CD4-positive, alpha-beta memory T cell (primary cell): ENCODE measurements around the gene SELENBP1. TPM values are rescaled to one million over a fixed set of nuclear protein-coding genes. Genes with fewer than 3 reads are reported as not detected.

ENCODE experiments used
- CTCF ChIA-PET: fragments of 350-600 bp; sonication (Branson Sonifier 250); formaldehyde crosslinking; loops from one replicate; lab custom pipeline; 2021; ENCODE audit warnings: inconsistent platforms; ENCODE audit not compliant: partially characterized antibody; lab: Charles Lee
- POLR2A ChIA-PET: fragments of 350-600 bp; sonication (Branson Sonifier 250); formaldehyde crosslinking; loops from one replicate; lab custom pipeline; 2021; ENCODE audit not compliant: partially characterized antibody; lab: Charles Lee
- DNase-seq, 5 donors: peaks; one replicate each; pipeline versions ENCODE4 v3.0.0 to v3.0.0-alpha.2; 2020 to 2022; ENCODE audit warnings: mixed read lengths in 1 of 5
- H3K27ac ChIP-seq: one replicate; pipeline ENCODE4 v1.7.0; 2013; ENCODE audit warnings: low read depth, low read length
- H3K27me3 ChIP-seq: 2 replicates; pipeline ENCODE4 v1.7.0; 2013; ENCODE audit warnings: mild to moderate bottlenecking, low read length, moderate library complexity; ENCODE audit not compliant: insufficient read depth
- H3K36me3 ChIP-seq: 2 replicates; pipeline ENCODE4 v1.7.0; 2013; ENCODE audit warnings: mild to moderate bottlenecking, low read length, moderate library complexity; ENCODE audit not compliant: insufficient read depth
- H3K4me1 ChIP-seq: 2 replicates; pipeline ENCODE4 v1.7.0; 2013; ENCODE audit warnings: mild to moderate bottlenecking, low read length, moderate library complexity; ENCODE audit not compliant: insufficient read depth
- H3K4me3 ChIP-seq, 2 donors: one replicate each; pipeline ENCODE4 v1.7.0; 2013; ENCODE audit warnings: low read length in 2 of 2, mild to moderate bottlenecking in 1 of 2
- H3K9me3 ChIP-seq, 2 donors: one replicate each; pipeline ENCODE4 v1.7.0; 2013; ENCODE audit warnings: low read length in 2 of 2, control low read depth in 1 of 2; ENCODE audit not compliant: control insufficient read depth in 1 of 2
- H3K27ac Mint-ChIP-seq, 7 donors: one replicate each; pipeline ENCODE4 v1.8.0; 2020 to 2021; ENCODE audit warnings: mixed read lengths in 7 of 7, mild to moderate bottlenecking in 6 of 7, inconsistent platforms in 3 of 7, moderate library complexity in 3 of 7
- H3K27me3 Mint-ChIP-seq, 2 donors: one replicate each; pipeline ENCODE4 v1.8.0; 2020 to 2021; ENCODE audit warnings: mixed read lengths in 2 of 2
- H3K36me3 Mint-ChIP-seq, 2 donors: one replicate each; pipeline ENCODE4 v1.8.0; 2020 to 2021; ENCODE audit warnings: mixed read lengths in 2 of 2, inconsistent platforms in 1 of 2, mild to moderate bottlenecking in 1 of 2
- H3K4me1 Mint-ChIP-seq, 4 donors: one replicate each; pipeline ENCODE4 v1.8.0; 2020 to 2021; ENCODE audit warnings: mixed read lengths in 4 of 4, mild to moderate bottlenecking in 1 of 4
- H3K4me3 Mint-ChIP-seq, 8 donors: one replicate each; pipeline ENCODE4 v1.8.0; 2020 to 2021; ENCODE audit warnings: mixed read lengths in 8 of 8, mild to moderate bottlenecking in 7 of 8, moderate library complexity in 6 of 8, inconsistent platforms in 3 of 8
- H3K9me3 Mint-ChIP-seq, 8 donors: one replicate each; pipeline ENCODE4 v1.8.0; 2020 to 2021; ENCODE audit warnings: mixed read lengths in 8 of 8, mild to moderate bottlenecking in 5 of 8, inconsistent platforms in 3 of 8, moderate library complexity in 1 of 8
- intact Hi-C: fragments of 100-400 bp; cut with micrococcal nuclease; formaldehyde crosslinking; loops from one replicate; pipeline ENCODE4 v1.15.1; 2023
- polyA plus RNA-seq, 2 donors: library from polyadenylated mRNA; unstranded; fragments of 300-500 nt; fragmentation: Illumina TruSeq; gene quantifications; one replicate each; pipeline ENCODE4 v1.2.3, GENCODE V29; 2021
- total RNA-seq, 2 experiments: library from RNA; stranded (reverse); gene quantifications; one replicate each; pipeline ENCODE4 v1.2.3, GENCODE V29; 2021

Gene SELENBP1
- total and polyA plus RNA-seq, 4 experiments from 2014 or later, result not detected

- no peak overlapping the region for H3K4me3 Mint-ChIP-seq
- POLR2A ChIA-PET, result interaction anchor here (0.9 kb wide), 1 partner anchor 52 kb away, joined by 3 read pairs; no protein-coding TSS in a partner anchor
- peaks cover 0 to 10% (median under 1%) of the 10 kb centered on the region in 4 donors for H3K4me1 Mint-ChIP-seq
- H3K9me3 Mint-ChIP-seq, result no peaks in the 10 kb centered on the region
- H3K36me3 ChIP-seq, result peaks cover 77% of the 10 kb centered on the region
- no peaks in the 10 kb centered on the region for H3K9me3 ChIP-seq
- peaks cover 67 to 93% of the 10 kb centered on the region in 2 donors for H3K36me3 Mint-ChIP-seq
- no peaks in the 10 kb centered on the region for H3K27me3 Mint-ChIP-seq
- H3K27me3 ChIP-seq, result no peaks in the 10 kb centered on the region
- no peak overlapping the region for H3K4me3 ChIP-seq
- peak overlapping the region in 3 of 7 donors; percentile 6 to 70 (median 34) for H3K27ac Mint-ChIP-seq
- H3K4me1 ChIP-seq, result peaks cover 5% of the 10 kb centered on the region
- intact Hi-C loops, result no loop called here
- no peak overlapping the region for H3K27ac ChIP-seq
- CTCF ChIA-PET, result interaction anchor here (1.1 to 1.4 kb wide), 4 partner anchors 10 to 65 kb away, joined by 3 to 4 read pairs (median 3); no protein-coding TSS in a partner anchor
- no peak for DNase-seq
Observed at GRCh38 chr1:151406176-151406575, 33.7 kb upstream of the SELENBP1 start.

- Histone ChIP-seq H3K4me1 (peaks cover 13% of the 10 kb centered on the region), H3K27me3 (no peaks in the 10 kb centered on the region), H3K9me3 (no peaks in the 10 kb centered on the region), H3K27ac (no peak overlapping the region), H3K36me3 (peaks cover 77% of the 10 kb centered on the region), H3K4me3 (no peak overlapping the region)
- DNase-seq, result no peak
- H3K4me3 Mint-ChIP-seq, result no peak overlapping the region
- H3K9me3 Mint-ChIP-seq, result no peaks in the 10 kb centered on the region
- ChIA-PET POLR2A (interaction anchor here (0.8 to 0.9 kb wide), 2 partner anchors 53 to 54 kb away, joined by 3 read pairs; partner anchors contain the start of gene POGZ), CTCF (interaction anchor here (1.2 to 1.4 kb wide), 3 partner anchors 11 to 75 kb away, joined by 3 to 4 read pairs (median 3); no protein-coding TSS in a partner anchor)
- intact Hi-C loops, result no loop called here
- peak overlapping the region in 4 of 7 donors; percentile 20 to 57 (median 44) for H3K27ac Mint-ChIP-seq
- peaks cover 66 to 92% of the 10 kb centered on the region in 2 donors for H3K36me3 Mint-ChIP-seq
- H3K27me3 Mint-ChIP-seq, result no peaks in the 10 kb centered on the region
- H3K4me1 Mint-ChIP-seq, result peaks cover 5 to 19% (median 8%) of the 10 kb centered on the region in 4 donors
Observed at GRCh38 chr1:151405187-151405951, 32.9 kb upstream of the SELENBP1 start.

DNA sequence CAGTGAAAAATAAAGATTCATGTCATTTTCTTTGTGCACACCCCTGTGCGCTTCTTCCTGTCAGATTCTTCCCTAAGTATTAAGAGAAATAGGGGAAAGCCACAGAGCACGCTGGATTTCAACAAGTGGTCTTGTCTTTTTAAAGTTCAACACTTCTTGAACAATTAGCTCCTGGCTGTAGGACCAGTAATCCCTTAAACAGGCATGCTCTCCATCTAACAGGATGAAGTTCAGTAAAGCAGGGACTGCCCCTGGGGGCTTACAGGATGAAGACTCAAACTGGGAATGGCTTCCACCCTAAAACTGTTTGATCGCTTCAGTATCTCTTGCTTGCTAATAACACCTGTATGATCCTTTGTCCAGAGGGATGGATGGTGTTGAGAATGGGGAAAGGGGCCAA, 31.1 kb upstream of the SELENBP1 start:
- peak overlapping the region in 1 of 8 donors; percentile 4 for H3K4me3 Mint-ChIP-seq
- CTCF ChIA-PET, result interaction anchor here (1.3 kb wide), 1 partner anchor 63 kb away, joined by 3 read pairs; no protein-coding TSS in a partner anchor

DNA sequence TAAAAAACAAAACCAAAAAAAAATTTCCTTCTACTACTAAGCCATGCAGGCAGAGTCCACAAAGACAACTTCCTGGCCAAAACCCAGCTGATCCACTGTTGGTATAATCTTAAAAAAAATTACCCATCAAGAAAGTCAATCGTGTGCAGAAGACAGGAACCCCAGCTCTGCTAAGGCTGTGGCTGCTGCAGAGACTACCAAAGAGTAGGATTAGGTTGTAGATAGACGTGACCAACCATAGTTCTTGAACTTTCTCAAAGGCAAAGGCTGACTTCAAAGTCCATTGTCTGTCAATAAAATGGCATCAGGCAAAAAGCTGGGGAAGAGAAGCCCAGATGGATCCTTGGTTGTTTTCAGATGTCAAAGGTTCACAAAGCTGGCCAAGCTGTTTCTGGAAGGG, 30.3 kb upstream of the SELENBP1 start:
- no peaks in the 10 kb centered on the region for H3K27me3 ChIP-seq
- CTCF ChIA-PET, result no interaction called here
- Mint-ChIP-seq H3K27me3 (no peaks in the 10 kb centered on the region), H3K4me3 (no peak overlapping the region), H3K9me3 (no peaks in the 10 kb centered on the region), H3K27ac (peak overlapping the region in 6 of 7 donors; percentile 2 to 86 (median 48)), H3K36me3 (peaks cover 53 to 78% of the 10 kb centered on the region in 2 donors), H3K4me1 (peaks cover 14 to 31% (median 18%) of the 10 kb centered on the region in 4 donors)
- no peaks in the 10 kb centered on the region for H3K9me3 ChIP-seq
- no peak overlapping the region for H3K4me3 ChIP-seq
- peaks cover 53% of the 10 kb centered on the region for H3K36me3 ChIP-seq
- no peak overlapping the region for H3K27ac ChIP-seq
- intact Hi-C loops, result no loop called here
- DNase-seq, result no peak
- H3K4me1 ChIP-seq, result peaks cover 23% of the 10 kb centered on the region
- POLR2A ChIA-PET, result interaction anchor here (1.4 kb wide), 1 partner anchor 8 kb away, joined by 4 read pairs; no protein-coding TSS in a partner anchor

More for the DNA sequence above, 31.1 kb upstream of the SELENBP1 start:
- Mint-ChIP-seq H3K27me3 (no peaks in the 10 kb centered on the region), H3K27ac (peak overlapping the region in 4 of 7 donors; percentile 3 to 86 (median 37)), H3K36me3 (peaks cover 53 to 86% of the 10 kb centered on the region in 2 donors), H3K4me1 (peaks cover 12 to 31% (median 18%) of the 10 kb centered on the region in 4 donors), H3K9me3 (no peaks in the 10 kb centered on the region)
- no peak for DNase-seq
- POLR2A ChIA-PET, result no interaction called here
- intact Hi-C loops, result no loop called here
- Histone ChIP-seq H3K27me3 (no peaks in the 10 kb centered on the region), H3K36me3 (peaks cover 61% of the 10 kb centered on the region), H3K9me3 (no peaks in the 10 kb centered on the region), H3K27ac (no peak overlapping the region), H3K4me3 (no peak overlapping the region), H3K4me1 (peaks cover 22% of the 10 kb centered on the region)

GRCh38 chr1:151401860-151402259, 29.4 kb upstream of the SELENBP1 start:
- no peaks in the 10 kb centered on the region for H3K27me3 ChIP-seq
- Mint-ChIP-seq H3K36me3 (peaks cover 45 to 69% of the 10 kb centered on the region in 2 donors), H3K4me1 (peaks cover 14 to 31% (median 18%) of the 10 kb centered on the region in 4 donors), H3K4me3 (peak overlapping the region in 6 of 8 donors; percentile 34 to 60 (median 56)), H3K27ac (peak overlapping the region; percentile 46 to 86 (median 62)), H3K27me3 (no peaks in the 10 kb centered on the region), H3K9me3 (no peaks in the 10 kb centered on the region)
- H3K4me3 ChIP-seq, result no peak overlapping the region
- intact Hi-C loops, result no loop called here
- H3K4me1 ChIP-seq, result peaks cover 23% of the 10 kb centered on the region
- H3K27ac ChIP-seq, result no peak overlapping the region
- H3K36me3 ChIP-seq, result peaks cover 46% of the 10 kb centered on the region
- no peaks in the 10 kb centered on the region for H3K9me3 ChIP-seq
- POLR2A ChIA-PET, result interaction anchor here (1.2 to 1.4 kb wide), 2 partner anchors 9 to 58 kb away, joined by 3 to 4 read pairs; no protein-coding TSS in a partner anchor
- no peak for DNase-seq
- CTCF ChIA-PET, result no interaction called here

- H3K4me1 ChIP-seq, result peaks cover 23% of the 10 kb centered on the region
- H3K4me3 ChIP-seq, result no peak overlapping the region
- Mint-ChIP-seq H3K4me1 (peaks cover 14 to 31% (median 18%) of the 10 kb centered on the region in 4 donors), H3K27ac (peak overlapping the region; percentile 56 to 99 (median 86)), H3K4me3 (peak overlapping the region; percentile 90 to 99 (median 95)), H3K27me3 (no peaks in the 10 kb centered on the region), H3K9me3 (no peaks in the 10 kb centered on the region), H3K36me3 (peaks cover 41 to 64% of the 10 kb centered on the region in 2 donors)
- intact Hi-C loops, result no loop called here
- no peak for DNase-seq
- H3K27ac ChIP-seq, result peak overlapping the region; percentile 97
- ChIA-PET POLR2A (interaction anchor here (1.2 to 1.8 kb wide), 2 partner anchors 57 to 212 kb away, joined by 3 to 4 read pairs; partner anchors contain the start of gene VPS72), CTCF (no interaction called here)
- no peaks in the 10 kb centered on the region for H3K27me3 ChIP-seq
- H3K36me3 ChIP-seq, result peaks cover 41% of the 10 kb centered on the region
- H3K9me3 ChIP-seq, result no peaks in the 10 kb centered on the region
Observed at GRCh38 chr1:151401125-151401788, 28.8 kb upstream of the SELENBP1 start.
